ENCODE measurements around the gene CROCC2. TPM values are rescaled to one million over a fixed set of nuclear protein-coding genes. Genes with fewer than 3 reads are reported as not detected.

Gene CROCC2
- total and polyA plus RNA-seq, 12 donors: 0.07 to 0.65 (median 0.28) TPM; not detected in 6

DNA sequence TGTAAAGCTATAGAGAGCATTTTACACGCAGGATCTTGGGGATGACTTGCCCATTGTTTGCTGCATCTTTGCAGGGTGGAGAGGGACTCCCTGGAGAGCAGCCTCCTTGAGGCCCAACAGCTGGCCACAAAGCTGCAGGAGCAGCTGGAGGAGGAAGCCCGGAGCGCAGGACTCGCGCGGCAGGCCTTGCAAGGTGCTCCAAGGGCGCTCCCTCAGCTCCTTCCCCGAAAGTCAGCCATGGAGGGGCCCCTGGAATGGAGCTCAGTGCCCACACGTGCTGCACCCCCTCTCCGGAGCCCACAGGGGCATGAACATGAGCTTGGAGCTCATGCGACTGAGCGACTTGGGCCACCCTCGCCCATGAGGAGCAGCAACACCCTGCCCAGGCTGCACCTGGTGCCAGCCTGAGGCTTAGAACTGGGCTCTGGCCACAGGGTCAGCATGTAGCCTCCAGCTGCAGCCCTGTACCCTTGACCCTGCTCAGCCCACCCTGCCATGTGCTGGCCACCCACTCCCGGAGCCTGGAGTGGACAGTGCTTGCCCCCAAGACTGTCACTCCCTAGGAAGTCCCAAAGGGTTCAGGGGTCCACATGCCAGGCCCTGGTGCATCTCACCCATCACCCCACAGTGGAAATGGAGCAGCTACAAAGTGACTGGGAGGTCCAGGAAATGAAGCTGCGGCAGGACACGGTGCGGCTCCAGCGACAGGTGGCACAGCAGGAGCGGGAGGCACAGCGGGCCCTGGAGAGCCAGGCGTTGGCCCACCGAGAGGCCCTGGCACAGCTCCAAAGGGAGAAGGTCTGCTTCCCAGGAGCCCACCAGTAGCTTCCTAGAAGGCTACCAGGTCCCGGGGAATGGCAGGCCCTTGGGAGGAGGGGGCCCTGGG lies 43.0 kb downstream of the CROCC2 start:
- peak in 4 of 7 donors; percentile 10 to 42 (median 12) for DNase-seq
- Histone ChIP-seq H3K4me1 (replicated peaks in 1 of 2) (no peaks in the 10 kb centered on the region), H3K4me3 (no peak overlapping the region), H3K9me3 (replicated peaks in 1 of 3) (no peaks in the 10 kb centered on the region), H3K36me3 (replicated peaks in 1 of 2) (no peaks in the 10 kb centered on the region), H3K27me3 (no peaks in the 10 kb centered on the region), H3K27ac (no peak overlapping the region)
- intact Hi-C loops (cut with DNase I): no loop called here
- TF ChIP-seq, protein P1, sequence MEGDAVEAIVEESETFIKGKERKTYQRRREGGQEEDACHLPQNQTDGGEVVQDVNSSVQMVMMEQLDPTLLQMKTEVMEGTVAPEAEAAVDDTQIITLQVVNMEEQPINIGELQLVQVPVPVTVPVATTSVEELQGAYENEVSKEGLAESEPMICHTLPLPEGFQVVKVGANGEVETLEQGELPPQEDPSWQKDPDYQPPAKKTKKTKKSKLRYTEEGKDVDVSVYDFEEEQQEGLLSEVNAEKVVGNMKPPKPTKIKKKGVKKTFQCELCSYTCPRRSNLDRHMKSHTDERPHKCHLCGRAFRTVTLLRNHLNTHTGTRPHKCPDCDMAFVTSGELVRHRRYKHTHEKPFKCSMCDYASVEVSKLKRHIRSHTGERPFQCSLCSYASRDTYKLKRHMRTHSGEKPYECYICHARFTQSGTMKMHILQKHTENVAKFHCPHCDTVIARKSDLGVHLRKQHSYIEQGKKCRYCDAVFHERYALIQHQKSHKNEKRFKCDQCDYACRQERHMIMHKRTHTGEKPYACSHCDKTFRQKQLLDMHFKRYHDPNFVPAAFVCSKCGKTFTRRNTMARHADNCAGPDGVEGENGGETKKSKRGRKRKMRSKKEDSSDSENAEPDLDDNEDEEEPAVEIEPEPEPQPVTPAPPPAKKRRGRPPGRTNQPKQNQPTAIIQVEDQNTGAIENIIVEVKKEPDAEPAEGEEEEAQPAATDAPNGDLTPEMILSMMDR (IDR thresholded peaks at IDR 0.05): no peak
- no peak for TF ChIP-seq POLR2A (IDR thresholded peaks at IDR 0.05)
- 82 to 93% (median 86%) methylated on average over 9 to 23 of the region's 23 CpGs for WGBS, 4 donors

DNA sequence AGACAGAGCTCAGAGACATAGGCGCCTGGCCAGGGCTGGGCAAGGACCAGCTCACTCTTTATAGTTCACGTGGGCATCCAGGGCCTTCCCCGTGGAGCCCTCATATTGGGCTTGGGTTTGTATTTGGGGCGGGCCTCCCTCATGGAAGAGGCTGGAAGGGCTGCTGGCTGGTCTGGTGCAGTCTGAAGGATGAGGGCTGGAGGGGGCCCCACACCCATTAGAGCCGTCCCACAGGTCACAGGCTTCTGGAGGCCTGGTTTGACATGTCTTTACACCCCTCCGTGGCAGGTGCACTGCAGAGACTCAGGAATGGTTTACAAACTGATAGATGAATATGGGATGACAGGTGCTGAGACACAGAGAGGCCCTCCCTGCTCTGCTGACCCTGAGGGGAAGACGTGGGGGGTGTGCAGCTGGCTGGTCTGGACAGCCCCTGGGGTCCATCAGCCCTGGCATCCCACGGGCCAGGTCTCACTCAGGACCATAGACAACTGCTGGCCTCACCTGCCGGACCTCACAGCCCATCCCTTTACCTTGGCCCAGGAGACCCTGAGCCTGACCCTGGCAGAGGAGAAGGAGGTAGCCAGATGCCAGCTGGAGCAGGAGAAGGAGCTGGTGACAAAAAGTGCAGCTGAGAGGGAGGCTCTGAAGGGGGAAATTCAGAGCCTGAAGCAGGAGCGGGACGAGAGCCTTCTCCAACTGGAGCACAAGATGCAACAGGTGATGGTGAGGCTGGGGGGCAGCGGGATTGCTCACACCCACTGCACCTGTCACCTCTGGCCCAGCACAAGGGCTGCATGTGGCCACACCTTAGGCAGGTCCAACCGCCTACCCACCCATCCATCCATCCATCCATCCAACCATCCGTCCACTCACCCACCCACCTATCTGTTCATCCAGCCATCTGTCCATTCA lies 43.9 kb downstream of the CROCC2 start:
- TF ChIP-seq POLR2A (IDR thresholded peaks at IDR 0.05): no peak
- TF ChIP-seq, protein P1 (IDR thresholded peaks at IDR 0.05): no peak
- H3K9me3 ChIP-seq (replicated peaks in 1 of 3): no peaks in the 10 kb centered on the region
- H3K27ac ChIP-seq: no peak overlapping the region
- intact Hi-C loops (cut with DNase I): no loop called here
- WGBS, 4 donors: 86 to 93% (median 90%) methylated on average over 13 to 14 of the region's 14 CpGs
- H3K4me3 ChIP-seq: no peak overlapping the region
- H3K27me3 ChIP-seq: no peaks in the 10 kb centered on the region
- no peaks in the 10 kb centered on the region for H3K36me3 ChIP-seq (replicated peaks in 1 of 2)
- no peaks in the 10 kb centered on the region for H3K4me1 ChIP-seq (replicated peaks in 1 of 2)
- peak in 3 of 7 donors; percentile 5 to 40 (median 18) for DNase-seq

DNA sequence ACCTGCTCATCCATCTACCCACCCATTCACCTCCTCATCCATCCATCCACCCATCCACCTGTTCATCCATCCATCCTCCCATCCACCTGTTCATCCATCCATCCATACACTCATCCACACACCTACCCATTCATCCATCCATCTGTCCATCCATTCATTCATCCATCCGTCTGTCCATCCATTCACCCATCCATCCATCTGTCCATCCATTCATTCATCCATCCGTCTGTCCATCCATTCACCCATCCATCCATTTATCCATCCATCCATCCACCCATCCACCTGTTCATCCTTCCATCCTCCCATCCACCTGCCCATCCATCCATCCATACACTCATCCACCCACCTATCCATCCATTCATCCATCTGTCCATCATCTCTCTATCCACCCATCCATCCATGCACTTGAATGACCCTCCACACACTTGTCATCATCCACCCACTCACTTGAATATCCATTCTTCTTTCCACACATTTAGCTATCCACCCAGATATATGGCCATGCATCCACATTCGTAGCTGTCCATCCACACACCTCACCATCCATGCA lies 45.0 kb downstream of the CROCC2 start:
- H3K27ac ChIP-seq: no peak overlapping the region
- no peaks in the 10 kb centered on the region for H3K9me3 ChIP-seq (replicated peaks in 1 of 3)
- no peaks in the 10 kb centered on the region for H3K4me1 ChIP-seq (replicated peaks in 1 of 2)
- H3K36me3 ChIP-seq (replicated peaks in 1 of 2): no peaks in the 10 kb centered on the region
- 78 to 85% (median 80%) methylated on average over 3 of the region's 3 CpGs for WGBS, 4 donors
- intact Hi-C loops (cut with DNase I): no loop called here
- TF ChIP-seq, protein P1 (IDR thresholded peaks at IDR 0.05): no peak
- TF ChIP-seq POLR2A (IDR thresholded peaks at IDR 0.05): no peak
- H3K4me3 ChIP-seq: no peak overlapping the region
- DNase-seq: no peak
- no peaks in the 10 kb centered on the region for H3K27me3 ChIP-seq
